HG03060 (cell line): ENCODE data around the gene PKNOX2.

Experiments used
- ATAC-seq: cut with Tn5 transposase; IDR thresholded peaks from one replicate; pipeline ENCODE4 v1.9.1; 2021; ENCODE audit warnings: low read depth, moderate number of reproducible peaks; ENCODE audit not compliant: unreplicated experiment

PKNOX2 gene

GRCh38 chr11:125279676-125280418, 115.3 kb downstream of the PKNOX2 start:
- ATAC-seq: no peak

- no peak for ATAC-seq
Observed at GRCh38 chr11:125280646-125281045, 116.1 kb downstream of the PKNOX2 start.

- no peak for ATAC-seq
Observed at GRCh38 chr11:125281831-125282595, 117.5 kb downstream of the PKNOX2 start.

GRCh38 chr11:125282596-125282914, 118.0 kb downstream of the PKNOX2 start:
- no peak for ATAC-seq

GRCh38 chr11:125284245-125284850, 119.8 kb downstream of the PKNOX2 start:
- no peak for ATAC-seq

- no peak for ATAC-seq
Observed at GRCh38 chr11:125285844-125286243, 121.3 kb downstream of the PKNOX2 start.

GRCh38 chr11:125286486-125286885, 121.9 kb downstream of the PKNOX2 start:
- ATAC-seq: no peak

- no peak for ATAC-seq
Observed at GRCh38 chr11:125287491-125288210, 123.1 kb downstream of the PKNOX2 start.

GRCh38 chr11:125289419-125290098, 125.0 kb downstream of the PKNOX2 start:
- ATAC-seq: no peak

- no peak for ATAC-seq
Observed at GRCh38 chr11:125290263-125290662, 125.7 kb downstream of the PKNOX2 start.

GRCh38 chr11:125292100-125292499, 127.5 kb downstream of the PKNOX2 start:
- no peak for ATAC-seq

- no peak for ATAC-seq
Observed at GRCh38 chr11:125293596-125293995, 129.0 kb downstream of the PKNOX2 start.

- no peak for ATAC-seq
Observed at GRCh38 chr11:125295931-125296330, 131.4 kb downstream of the PKNOX2 start.

GRCh38 chr11:125297346-125297915, 132.9 kb downstream of the PKNOX2 start:
- ATAC-seq: no peak

- no peak for ATAC-seq
Observed at GRCh38 chr11:125299061-125299615, 134.6 kb downstream of the PKNOX2 start.

- ATAC-seq: no peak
Observed at GRCh38 chr11:125299821-125300220, 135.3 kb downstream of the PKNOX2 start.

- ATAC-seq: no peak
Observed at GRCh38 chr11:125300791-125301218, 136.3 kb downstream of the PKNOX2 start.

- ATAC-seq: no peak
Observed at GRCh38 chr11:125301346-125301745, 136.8 kb downstream of the PKNOX2 start.

GRCh38 chr11:125303186-125303585, 138.6 kb downstream of the PKNOX2 start:
- no peak for ATAC-seq

GRCh38 chr11:125303694-125304093, 139.1 kb downstream of the PKNOX2 start:
- no peak for ATAC-seq
